Middle frontal gyrus (tissue), 1 donor: Measurements from ENCODE around the gene FTL.

Experiments used
- DNase-seq: peaks from one replicate; pipeline ENCODE4 v3.0.0-alpha.2; 2015; ENCODE audit warnings: low spot score; ENCODE audit errors: extremely low spot score

The FTL gene

GRCh38 chr19:48991011-48991609 is 26.0 kb downstream of the FTL start:
- DNase-seq: no peak

- no peak for DNase-seq
These were observed 26.9 kb downstream of the FTL start for GRCh38 chr19:48991873-48992580.

- no peak for DNase-seq
These were observed 27.6 kb downstream of the FTL start for GRCh38 chr19:48992581-48993174.

GRCh38 chr19:48993175-48994034 is 28.3 kb downstream of the FTL start, which contains the start of the genes GYS1 and RUVBL2:
Gene GYS1, minus strand, starts transcription at chr19:48993309. Its CDS starts 197 bp downstream, at chr19:48993112.
Gene RUVBL2, plus strand, starts transcription at chr19:48993887. Its CDS starts 25 bp downstream, at chr19:48993912.
- DNase-seq: peak; percentile 99

- no peak for DNase-seq
These were observed 28.9 kb downstream of the FTL start for GRCh38 chr19:48994035-48994386.

GRCh38 chr19:48997972-48998371 is 32.9 kb downstream of the FTL start:
- no peak for DNase-seq

- no peak for DNase-seq
These were observed 34.6 kb downstream of the FTL start for GRCh38 chr19:48999481-49000325.

GRCh38 chr19:49004133-49004532 is 39.0 kb downstream of the FTL start:
- no peak for DNase-seq

- no peak for DNase-seq
These were observed 40.0 kb downstream of the FTL start for GRCh38 chr19:49004964-49005614.

- DNase-seq: no peak
These were observed 41.8 kb downstream of the FTL start for GRCh38 chr19:49006905-49007304.

- DNase-seq: no peak
These were observed 44.7 kb downstream of the FTL start for GRCh38 chr19:49009828-49010227.

- DNase-seq: no peak
These were observed 45.3 kb downstream of the FTL start for GRCh38 chr19:49010453-49010852.

GRCh38 chr19:49011194-49011593 is 46.1 kb downstream of the FTL start:
- DNase-seq: no peak

- DNase-seq: no peak
These were observed 49.2 kb downstream of the FTL start for GRCh38 chr19:49014123-49014869.

GRCh38 chr19:49014870-49015255 is 49.8 kb downstream of the FTL start:
- no peak for DNase-seq

GRCh38 chr19:49016067-49016839 is 51.1 kb downstream of the FTL start:
- no peak for DNase-seq
